Activated CD4-positive, CD25-positive, alpha-beta regulatory T cell (primary cell): ENCODE measurements around the gene CCDC171.

Experiments used
- DNase-seq, 4 experiments: peaks; one replicate each; lab custom pipeline; 2025; lab: John Stamatoyannopoulos, UW

Gene CCDC171

DNA sequence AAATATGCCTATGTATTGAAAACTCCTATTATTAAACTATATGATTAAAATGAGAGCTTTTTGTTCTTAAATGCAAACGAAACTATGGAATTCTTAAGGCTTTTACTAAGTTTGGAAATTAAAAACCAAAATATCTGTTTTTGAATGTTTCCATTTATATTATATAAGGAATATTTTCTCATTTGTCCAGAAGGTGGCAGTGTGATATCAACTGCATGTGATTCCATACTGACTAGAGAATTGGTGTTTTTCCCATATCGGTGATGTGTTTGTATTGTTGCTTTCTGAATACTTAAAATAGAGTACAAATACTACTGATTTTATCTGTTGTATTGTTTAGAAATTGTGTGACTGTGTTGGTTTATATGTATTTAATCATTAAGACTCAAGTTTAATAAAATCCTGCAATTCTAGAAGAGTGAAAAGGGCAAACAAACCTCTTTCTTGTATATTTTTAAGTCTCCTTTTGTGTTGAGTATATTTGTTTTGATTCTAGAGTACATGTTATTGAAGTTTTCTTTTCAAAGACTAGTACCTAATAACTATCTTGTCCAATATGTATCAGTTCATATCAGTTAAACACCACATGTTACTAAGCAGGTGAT, 320.8 kb downstream of the CCDC171 start:
- no peak for DNase-seq

DNA sequence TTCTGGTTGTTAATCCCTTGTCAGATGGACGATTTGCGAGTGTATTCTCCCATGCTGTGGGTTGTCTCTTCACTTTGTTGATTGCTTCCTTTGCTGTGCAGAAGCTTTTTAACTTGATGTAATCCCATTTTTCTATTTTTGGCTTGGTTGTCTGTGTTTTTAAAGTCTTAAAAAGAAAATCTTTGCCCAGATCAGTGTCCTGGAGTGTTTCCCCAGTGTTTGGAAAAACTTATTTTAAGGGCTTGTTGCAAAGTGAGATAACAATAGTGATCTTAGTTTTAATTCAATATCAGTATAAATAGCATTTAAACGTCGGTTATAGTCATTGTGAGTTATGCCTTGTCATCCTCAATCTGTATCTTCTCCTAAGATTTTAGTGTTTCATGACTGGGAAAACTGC, 329.5 kb downstream of the CCDC171 start:
- no peak for DNase-seq

DNA sequence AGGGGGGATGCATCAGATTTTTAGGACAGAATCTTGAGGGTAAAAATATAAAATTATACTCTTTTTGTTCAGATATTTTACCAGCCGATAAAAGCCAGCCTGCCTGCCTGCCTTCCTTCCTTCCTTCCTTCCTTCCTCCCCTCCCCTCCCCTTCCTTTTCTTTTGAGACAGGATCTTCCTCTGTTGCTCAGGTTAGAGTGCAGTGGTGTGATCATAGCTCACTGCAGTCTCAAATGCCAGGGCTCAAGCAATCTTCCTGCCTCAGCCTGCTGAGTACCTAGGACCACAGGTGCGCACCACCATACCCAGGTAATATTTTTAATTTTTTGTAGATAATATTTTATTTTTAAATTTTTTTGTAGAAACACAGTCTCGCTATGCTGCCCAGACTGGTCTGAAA, 330.0 kb downstream of the CCDC171 start:
- DNase-seq, result no peak

DNA sequence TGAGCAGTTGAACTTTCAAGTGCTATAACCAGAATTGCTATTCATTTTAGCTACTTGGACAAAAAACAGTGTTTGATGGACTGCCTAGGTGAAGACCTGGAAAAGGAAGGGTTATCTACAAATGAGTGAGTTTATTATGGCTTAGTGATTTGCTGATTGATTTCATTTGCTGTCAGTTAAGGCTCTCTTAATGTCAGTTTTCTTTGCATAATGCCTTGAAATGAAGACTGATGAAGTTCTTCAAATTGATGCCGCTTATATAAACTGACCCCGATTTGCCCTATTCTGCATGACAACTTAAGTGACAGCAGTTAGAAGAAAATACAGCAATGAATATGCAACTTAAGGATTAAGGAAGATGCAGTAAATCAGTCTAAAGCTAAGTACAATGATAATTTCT, 332.6 kb downstream of the CCDC171 start:
- no peak for DNase-seq

DNA sequence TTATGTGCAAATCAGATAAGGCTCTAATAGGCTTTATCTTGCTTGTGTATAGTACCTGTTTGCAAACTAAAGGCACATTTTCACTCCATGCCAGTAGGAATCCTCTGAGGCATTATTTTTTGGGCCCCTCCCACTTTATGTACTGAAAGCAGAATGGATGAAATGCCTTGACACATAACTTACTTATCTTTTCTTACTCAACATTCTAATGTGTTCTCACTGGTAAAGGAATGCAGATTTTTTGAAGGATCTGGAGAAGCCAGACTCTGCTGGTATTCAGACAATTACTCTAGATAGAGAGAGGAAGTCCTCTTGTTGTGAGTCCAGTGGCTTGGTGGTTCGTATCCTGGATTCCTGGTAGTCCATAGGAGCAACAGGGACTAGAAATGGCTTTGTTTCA, 336.7 kb downstream of the CCDC171 start:
- no peak for DNase-seq

DNA sequence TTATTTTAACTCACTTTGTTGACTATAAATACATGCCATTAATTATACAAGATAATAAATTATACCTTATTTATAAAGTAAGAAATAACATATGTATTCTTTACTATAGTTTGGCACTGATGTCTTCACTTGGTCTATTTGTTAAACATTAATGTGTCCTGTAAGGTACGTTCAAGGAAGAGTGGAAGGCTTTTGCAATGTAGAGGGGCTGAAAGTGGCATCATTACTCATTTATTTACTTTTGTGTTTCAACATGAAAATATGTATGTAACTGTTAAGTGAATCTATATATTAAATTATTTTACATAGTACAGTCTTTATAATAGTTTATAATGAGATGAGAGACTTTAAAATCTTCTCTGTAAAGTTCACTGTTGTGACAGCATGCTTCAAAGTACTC, 348.7 kb downstream of the CCDC171 start:
- DNase-seq, result no peak

DNA sequence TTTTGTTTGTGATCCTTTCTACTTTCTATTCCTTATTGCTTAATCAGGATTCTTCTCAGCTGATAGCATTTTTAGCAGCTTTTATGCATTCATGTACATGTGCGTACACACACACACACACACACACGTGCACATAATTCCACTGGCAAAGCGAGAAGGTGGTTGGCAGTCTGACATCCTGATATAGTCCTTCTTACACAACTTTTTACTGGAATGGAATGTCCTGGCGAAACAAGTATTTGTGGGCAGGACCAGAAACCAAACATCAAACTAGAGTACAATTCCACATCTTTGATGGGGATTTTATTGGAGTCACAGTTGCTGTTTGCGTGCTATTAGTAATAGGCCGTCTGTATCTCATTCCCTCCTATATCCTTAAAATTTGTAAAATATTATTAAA, 356.5 kb downstream of the CCDC171 start:
- no peak for DNase-seq

DNA sequence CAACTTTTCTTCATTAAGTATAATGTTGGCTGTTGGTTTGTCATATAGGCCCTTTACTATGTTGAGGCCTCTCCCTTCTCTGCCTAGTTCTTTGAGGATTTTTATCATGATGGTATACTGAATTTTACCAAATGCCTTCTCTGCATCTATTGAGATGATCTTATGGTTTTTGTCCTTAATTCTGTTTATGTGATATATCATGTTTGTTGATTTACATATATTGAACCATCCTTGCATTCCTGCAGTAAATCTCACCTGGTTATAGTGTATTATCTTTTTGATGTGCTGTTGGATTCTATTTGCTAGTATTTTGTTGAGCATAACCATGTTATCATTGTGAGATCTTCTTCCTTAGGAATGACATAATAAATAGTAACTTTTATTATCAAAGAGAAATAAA, 362.9 kb downstream of the CCDC171 start:
- DNase-seq, result no peak

DNA sequence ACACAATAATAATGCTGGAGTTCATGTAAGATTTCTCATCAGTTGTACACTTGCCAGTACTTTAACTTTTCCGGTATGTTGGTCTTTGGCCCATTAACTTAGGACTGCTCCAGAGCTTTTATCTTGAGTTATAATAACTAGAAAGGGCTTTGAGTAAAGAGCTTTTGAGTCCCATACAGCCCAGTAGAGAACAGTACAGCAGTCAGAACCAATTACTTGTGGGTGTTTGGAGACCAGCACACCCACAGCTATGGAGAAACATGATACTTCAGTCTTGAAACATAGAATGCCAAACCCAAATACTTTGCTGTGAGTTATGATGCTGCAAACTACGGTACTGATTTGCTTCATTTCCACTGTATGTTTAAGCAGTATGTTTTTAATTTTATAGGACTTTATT, 374.3 kb downstream of the CCDC171 start:
- DNase-seq, result no peak

DNA sequence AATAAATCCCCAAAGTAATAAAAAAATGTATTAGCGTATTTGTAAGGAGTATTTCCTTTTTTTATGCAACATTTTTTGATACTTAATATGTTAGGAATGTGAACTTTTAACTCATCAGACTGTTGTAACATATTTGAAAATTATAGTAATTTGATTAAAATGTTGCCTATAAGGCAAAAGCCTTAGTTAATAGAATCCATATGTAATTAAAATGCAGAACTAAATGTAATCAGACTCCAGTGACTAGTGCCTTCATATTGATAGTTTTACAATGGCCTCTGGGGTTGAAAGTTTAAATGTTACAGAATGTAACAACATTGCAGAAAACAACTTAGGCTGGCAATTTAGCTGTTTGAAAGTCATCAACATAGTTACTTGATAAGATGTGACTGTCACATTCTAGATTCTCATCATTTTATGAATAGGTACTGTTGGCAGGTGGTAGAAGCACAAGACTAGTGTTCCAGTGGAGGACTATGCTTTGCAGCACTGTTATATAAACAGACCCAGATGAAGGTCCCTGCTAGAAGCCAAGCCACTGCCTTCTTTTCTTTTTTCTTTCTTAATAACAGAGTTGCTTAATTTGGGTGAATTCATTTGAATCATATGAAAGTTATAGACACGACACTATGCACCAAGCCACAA, 382.9 kb downstream of the CCDC171 start:
- DNase-seq, result no peak

DNA sequence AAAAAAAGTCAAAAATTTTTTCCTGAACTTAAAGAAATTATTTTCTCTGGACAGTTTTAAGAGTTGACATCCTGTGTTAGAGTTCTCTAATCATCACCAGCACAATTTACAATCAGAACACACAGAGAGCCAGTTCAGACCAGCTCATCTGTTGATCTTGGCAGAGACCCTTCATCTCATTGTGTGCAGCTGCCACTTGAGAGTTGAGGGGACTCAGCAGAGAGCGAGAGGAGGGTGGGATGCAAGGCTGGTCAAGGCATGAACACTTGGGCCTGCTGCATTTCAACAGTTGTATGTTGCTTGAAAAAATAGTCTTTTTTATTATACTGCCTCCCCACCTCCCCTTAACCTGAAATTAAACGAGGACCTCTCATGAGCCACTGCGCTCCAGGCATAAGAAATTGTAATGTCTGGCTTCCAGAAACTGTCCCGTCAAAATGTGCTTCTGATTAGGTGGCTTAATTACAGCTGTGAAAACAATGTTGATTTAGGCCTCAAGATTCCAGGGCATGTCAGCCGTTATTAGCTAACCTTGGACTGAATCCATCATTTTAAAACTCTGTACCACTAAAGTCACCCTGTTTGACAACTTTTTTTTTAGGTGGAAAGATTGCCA, 383.6 kb downstream of the CCDC171 start:
- no peak for DNase-seq

DNA sequence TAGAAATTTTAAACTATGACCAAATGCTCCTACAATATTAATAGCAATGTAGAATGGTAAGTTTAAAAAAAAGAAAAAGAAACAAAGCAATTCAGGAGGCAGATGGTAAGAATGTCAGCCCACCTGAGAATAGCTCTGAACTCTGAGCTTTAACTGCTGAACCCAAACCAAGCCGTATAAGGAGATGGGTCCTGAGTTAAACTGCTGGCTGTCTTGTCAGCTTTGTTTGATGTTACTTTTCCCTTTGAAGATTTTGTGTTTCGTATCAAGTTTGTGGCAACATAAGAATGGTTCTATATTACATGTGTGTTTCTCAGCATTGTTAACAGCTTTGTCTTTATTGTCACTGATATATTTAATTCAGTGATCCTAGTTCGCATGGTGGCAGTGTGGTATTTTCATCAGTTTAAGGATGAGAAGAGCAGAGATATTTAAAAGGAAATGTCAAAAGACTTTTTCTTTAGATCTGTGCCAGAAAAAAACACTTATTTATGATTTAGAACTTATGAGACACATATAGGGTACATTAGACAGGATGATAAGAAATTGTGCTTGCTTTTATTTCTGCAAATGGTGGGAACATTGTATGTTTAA, 390.1 kb downstream of the CCDC171 start:
- no peak for DNase-seq

DNA sequence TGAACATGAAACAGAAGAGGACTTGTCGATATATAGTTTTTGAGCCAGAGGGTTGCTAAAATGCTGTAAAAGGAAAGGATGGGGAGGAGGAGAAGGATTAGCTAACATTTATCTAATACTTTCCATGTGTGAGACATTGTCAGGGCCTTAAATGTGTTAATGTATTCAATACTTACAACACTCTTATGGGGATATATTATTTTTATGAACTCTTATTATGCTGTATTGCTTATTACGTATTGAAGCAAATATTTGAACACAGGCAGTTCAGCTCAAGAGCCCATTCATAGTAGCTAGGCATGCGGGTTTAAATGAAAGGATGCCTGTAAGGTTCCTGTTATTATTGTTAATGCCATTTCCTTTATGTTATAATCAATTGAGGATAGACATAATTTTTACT, 391.5 kb downstream of the CCDC171 start:
- DNase-seq, result no peak

DNA sequence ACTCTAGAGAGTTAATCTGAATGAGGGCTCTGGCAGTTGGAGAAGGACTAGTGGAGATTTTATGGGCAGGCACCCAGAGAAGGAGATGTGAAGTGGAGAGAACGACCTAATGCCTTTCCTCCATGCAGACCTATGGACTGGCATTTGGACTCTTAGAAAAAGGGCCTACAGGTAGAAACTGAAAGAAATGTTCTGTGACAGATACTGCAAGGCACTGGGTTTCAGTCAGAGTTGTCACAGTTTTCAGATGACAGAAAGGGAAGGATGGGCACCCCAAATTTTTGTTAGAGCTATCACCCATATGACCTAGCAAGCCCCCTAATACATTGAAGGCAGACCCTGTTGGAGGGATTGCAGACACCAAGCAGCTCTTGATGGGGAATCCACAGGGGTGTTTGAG, 406.8 kb downstream of the CCDC171 start:
- no peak for DNase-seq

DNA sequence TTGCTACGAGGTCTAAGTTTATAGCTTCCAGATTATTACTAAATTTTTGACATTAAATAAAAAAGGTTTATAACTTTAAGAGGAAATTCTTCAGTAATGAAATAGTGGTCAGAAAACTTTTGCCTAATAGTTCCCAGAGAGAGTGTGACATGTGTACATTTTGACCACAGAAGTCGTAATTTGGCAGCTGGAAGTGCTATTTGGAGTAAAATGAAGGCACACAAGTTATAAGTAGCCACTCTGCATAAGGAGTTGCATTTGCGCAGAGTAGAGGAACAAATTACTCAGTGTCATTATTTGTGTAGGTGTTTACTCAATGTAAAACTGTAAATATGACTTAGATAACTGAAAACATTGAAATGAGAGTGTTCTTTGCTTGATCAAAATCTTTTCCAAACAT, 408.4 kb downstream of the CCDC171 start:
- DNase-seq, result no peak

DNA sequence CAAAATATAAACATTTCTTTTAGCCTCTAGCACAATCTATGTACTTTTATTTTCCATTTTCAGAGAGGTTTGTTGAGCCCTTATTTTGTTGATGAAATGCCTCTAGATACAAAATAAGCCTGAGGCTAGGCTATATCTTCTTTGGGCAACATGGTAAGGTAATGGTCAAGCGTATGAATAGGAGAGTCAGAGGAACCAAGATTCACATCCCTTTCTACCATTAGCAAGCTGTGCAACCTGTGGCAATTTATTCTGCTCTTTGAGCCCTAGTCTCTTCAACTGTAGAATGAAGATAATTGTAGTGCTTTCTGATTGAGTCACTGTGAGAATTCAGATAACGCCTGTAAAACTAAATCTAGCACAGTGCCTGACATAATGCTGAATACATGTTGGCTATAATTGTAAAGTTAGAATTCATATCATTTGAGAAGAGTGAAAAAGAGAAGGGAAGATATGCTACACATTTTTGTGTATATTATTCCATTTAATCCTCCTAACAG, 412.5 kb downstream of the CCDC171 start:
- no peak for DNase-seq

DNA sequence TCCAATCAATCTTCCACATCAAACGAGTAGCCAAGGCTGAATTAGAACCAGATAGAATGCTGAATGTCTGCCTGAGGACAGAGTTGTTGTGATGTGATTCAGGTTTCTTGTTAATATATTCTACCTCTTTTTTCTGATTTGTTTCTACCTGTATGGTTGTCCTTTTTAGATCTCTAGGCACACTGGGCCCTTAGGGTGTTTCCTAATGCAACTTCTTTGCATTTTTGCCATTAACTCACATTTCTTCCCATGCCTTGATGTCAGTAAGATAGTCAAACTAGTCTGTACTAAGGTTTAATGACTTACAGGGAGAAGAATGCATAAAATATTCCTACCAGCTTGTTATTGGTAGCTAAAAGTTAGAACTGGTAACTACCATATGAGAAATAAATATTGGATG, 413.6 kb downstream of the CCDC171 start:
- DNase-seq, result no peak

DNA sequence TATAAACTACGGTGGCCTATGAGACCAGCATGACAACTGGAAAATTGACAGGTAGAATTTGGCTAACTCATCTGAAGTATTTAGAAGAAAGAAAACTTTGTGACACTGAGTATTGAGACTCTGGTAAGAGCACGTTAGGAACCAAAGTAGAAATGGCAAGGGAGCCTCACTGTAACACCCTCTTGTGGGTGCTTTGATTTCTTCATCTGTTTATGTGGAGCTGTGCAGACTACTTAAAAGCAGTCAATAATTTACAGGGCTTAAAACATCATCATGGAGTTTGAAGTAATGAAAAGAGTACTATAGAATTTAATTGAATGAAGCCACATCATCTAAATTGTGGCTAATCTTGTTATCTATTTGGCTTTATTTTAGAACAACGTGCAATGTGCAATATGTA, 414.2 kb downstream of the CCDC171 start:
- DNase-seq, result no peak

DNA sequence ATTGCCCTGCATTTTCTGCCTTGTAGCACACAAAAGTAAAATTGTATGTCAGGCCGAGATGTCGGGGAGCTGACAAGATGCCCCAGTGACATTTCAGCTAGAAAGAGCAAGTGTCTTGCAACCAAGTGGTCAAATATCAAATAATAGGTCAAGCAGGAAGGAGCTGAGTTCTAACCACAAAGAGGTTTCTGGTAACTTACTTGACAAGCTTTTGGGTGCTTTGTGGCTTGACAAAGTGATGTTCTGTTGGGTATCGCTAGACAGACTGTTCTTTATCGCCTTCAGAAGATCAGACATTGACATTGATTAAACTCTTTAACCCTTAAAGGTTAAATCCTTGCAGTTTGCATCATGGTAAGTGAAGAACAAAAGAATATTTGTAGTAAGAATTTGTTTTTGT, 419.9 kb downstream of the CCDC171 start:
- no peak for DNase-seq

DNA sequence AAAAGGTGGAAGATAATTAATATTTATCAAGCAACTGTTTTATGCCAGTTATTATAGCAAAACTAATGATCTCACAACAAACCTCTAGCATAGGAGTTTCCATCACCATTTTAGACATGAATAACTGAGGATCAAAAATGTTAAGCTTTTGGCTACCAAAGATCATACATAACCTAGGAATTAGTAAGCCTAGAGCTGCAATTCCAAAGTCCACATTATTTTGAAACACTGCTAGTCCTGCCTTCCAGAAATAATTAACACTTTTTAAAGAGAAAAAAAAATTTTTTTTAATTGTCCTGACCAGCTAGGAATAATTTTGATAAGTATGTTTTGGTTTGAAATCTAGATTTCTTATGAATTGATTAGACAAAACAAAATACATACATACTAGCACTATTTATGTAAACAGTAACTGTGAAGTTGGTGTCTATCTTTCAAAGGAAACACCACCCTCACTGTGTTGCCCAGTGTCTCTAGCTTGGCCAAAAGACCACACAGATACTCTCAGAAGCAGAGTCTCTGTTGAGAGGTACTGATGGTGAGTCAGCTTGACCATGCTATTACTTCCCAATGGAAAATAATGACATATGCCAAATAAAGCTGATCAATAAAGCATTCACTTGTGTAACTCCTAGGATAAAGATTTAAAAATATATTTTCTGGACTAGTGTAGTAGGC, 422.4 kb downstream of the CCDC171 start:
- no peak for DNase-seq

DNA sequence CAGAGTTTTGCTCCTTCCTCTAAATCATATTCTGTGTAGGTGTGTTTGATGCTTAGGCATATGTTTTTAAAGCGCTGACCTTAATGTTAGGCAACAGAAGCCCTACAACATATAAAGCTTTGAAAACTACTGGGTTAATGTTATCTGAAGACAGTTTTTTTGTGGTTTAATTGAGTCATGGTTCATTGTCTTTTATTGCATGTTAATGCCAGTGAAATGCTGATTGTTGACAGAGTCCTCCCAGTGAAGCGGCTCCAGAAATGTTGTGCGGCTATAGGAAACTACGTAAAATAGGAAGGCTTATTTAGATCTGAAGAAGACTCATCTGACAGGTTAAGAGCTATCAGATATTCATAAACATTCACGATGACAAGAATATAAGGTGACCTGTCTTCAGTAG, 424.6 kb downstream of the CCDC171 start:
- no peak for DNase-seq

DNA sequence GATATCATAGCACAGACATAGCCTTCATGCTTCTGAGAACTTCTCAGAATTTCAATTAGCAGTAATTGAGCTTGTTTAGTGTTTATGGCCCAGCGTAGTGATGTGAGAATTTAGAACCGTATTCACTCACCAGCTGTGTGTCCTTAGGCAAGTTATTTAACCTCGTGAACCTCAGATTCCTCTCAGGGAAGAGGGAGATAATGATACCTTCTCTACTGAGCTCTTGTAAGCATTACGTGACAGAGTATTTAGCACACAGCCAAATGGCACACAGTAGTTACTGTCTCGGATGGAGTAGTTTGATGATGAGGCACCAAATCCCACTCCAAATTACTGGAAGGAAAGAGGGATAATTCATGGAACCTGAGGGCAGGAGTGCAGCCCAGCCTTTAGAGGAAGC, 429.3 kb downstream of the CCDC171 start:
- DNase-seq, result no peak
